ENCODE measurements around the gene ZNF341. TPM values are rescaled to one million over a fixed set of nuclear protein-coding genes. Genes with fewer than 3 reads are reported as not detected.

Gene ZNF341
- 0.53 and 0.64 TPM in 2 replicates for total RNA-seq

DNA sequence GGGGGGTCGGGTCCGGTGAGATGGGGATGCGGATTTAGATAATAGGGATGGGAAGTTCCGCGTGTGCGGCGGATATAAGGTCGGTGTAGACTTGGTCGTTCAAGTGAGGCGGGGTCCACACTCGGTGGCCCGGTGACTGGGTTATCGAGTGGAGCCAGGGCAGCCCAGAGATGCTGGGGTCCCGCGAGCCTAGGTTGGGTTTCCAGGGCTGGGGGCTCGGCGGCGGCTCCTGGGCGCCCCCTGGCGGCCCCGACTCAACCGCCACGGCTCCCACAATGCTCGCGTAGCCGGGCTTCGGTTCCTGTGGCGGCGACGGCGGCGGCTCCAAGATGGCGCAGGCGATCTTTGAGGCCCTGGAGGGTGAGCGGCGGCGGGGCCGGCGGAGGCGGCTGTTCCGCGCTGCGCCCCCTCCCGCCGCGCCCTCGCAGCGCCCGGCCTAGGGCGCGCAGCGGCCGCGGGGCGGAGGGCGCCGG, at the start of gene ZNF341:
Gene ZNF341 (plus strand): TSS at position 304 of the 473 bp plus-strand sequence. CDS start 26 bp downstream, at position 330.
- DNase-seq (ENCODE audit: low read depth) (peak; percentile 36), FAIRE-seq (no peak)
- TF ChIP-seq, protein P1, sequence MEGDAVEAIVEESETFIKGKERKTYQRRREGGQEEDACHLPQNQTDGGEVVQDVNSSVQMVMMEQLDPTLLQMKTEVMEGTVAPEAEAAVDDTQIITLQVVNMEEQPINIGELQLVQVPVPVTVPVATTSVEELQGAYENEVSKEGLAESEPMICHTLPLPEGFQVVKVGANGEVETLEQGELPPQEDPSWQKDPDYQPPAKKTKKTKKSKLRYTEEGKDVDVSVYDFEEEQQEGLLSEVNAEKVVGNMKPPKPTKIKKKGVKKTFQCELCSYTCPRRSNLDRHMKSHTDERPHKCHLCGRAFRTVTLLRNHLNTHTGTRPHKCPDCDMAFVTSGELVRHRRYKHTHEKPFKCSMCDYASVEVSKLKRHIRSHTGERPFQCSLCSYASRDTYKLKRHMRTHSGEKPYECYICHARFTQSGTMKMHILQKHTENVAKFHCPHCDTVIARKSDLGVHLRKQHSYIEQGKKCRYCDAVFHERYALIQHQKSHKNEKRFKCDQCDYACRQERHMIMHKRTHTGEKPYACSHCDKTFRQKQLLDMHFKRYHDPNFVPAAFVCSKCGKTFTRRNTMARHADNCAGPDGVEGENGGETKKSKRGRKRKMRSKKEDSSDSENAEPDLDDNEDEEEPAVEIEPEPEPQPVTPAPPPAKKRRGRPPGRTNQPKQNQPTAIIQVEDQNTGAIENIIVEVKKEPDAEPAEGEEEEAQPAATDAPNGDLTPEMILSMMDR (IDR thresholded peaks at IDR 0.05; ENCODE audit: insufficient read depth, low read length, severe bottlenecking): peak; percentile 90

DNA sequence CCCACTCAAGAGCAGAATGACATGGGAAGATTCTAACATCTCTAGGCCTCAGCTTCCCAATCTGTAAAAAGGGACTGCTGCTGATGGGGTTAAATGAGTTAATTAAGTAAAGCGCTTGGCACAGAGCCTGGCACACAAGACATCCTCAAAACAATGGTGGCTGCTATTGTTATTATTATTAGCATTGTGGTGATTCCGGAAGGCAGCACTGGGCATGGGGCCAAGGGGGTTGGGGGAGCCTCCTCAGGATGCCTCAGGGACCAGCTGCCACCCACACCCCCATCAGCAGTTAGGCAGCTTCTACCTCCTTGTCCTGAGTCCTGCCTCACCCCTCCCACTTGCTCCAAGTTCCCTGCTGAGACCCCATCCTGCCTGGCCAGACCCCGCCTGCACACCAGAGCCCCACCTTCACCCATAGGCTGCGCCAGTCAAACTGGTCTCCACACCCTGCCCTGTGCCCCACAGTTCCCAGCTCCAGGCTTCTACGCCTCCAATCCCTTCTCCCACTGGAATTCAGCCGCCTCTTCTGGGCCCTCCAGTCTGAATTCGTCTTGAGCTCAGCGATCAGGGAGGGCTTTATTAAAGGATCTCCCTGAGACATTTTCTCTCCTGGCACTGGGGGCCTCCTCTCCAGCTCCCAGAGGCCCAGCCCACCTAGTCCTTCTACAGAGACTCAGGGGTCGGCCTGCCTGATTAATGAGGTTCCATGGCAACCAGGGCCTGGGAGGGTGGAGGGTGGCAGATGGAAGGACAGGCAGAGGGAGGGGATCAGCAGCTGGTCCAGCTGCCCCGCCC, 47.1 kb upstream of the ZNF341 start:
- Histone ChIP-seq H3K4me3 (ENCODE audit: low read depth, low read length) (no peak overlapping the region), H3K27me3 (ENCODE audit: control insufficient read depth, insufficient read depth, low read length) (no peaks in the 10 kb centered on the region), H3K36me3 (ENCODE audit: control insufficient read depth, insufficient read depth, low read length) (no peaks in the 10 kb centered on the region)
- no peak for FAIRE-seq
- TF ChIP-seq, protein P1 (IDR thresholded peaks at IDR 0.05; ENCODE audit: insufficient read depth, low read length, severe bottlenecking): no peak
- DNase-seq (ENCODE audit: low read depth): no peak

More for the DNA sequence above, at the start of gene ZNF341:
- peak within 1 kb of the TSS; percentile 48 for H3K4me3 ChIP-seq (ENCODE audit: low read depth, low read length)
- H3K36me3 ChIP-seq (ENCODE audit: control insufficient read depth, insufficient read depth, low read length): no peaks in the 10 kb centered on the region
- H3K27me3 ChIP-seq (ENCODE audit: control insufficient read depth, insufficient read depth, low read length): no peaks in the 10 kb centered on the region

DNA sequence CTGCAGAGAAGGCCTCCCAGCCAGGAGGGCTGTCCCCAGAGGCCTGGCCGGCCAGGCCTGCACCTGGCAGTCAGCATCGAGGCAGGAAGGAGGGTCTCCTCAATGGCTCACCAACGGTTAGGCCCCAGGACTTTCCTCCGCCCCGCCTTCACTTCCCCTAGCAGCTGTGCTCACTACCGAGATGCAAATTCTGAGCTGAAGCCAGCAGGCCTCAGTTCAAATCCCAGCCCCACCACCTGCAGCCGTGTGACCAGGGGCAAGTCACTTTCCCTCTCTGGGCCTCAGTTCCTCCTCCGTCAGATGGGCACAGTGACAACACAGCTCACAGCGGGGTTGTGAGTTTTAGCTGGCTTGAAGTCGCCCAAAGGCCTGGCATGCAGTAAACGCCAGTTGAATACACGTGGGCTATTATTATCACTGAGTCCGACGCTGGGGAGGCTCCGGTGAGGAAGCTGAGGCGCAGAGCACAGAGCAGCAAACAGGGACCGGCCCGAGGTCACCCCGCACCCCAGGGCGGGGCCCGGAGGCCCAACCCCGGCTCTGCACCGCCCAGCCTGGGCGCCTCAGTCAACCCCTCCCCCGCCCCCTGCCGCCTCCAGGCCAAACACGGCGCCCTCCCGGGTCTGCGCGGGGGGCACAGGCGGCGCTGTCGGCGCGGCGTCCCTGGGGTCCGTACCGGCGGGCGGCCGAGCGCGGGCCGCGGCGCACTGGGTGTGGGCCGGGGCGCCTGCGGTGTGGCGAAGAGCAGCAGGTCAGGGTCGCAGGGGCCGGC, 46.3 kb upstream of the ZNF341 start:
- H3K4me3 ChIP-seq (ENCODE audit: low read depth, low read length): peak overlapping the region; percentile 34
- DNase-seq (ENCODE audit: low read depth): peak; percentile 8
- H3K27me3 ChIP-seq (ENCODE audit: control insufficient read depth, insufficient read depth, low read length): no peaks in the 10 kb centered on the region
- no peak for FAIRE-seq
- no peaks in the 10 kb centered on the region for H3K36me3 ChIP-seq (ENCODE audit: control insufficient read depth, insufficient read depth, low read length)
- TF ChIP-seq, protein P1 (IDR thresholded peaks at IDR 0.05; ENCODE audit: insufficient read depth, low read length, severe bottlenecking): no peak

DNA sequence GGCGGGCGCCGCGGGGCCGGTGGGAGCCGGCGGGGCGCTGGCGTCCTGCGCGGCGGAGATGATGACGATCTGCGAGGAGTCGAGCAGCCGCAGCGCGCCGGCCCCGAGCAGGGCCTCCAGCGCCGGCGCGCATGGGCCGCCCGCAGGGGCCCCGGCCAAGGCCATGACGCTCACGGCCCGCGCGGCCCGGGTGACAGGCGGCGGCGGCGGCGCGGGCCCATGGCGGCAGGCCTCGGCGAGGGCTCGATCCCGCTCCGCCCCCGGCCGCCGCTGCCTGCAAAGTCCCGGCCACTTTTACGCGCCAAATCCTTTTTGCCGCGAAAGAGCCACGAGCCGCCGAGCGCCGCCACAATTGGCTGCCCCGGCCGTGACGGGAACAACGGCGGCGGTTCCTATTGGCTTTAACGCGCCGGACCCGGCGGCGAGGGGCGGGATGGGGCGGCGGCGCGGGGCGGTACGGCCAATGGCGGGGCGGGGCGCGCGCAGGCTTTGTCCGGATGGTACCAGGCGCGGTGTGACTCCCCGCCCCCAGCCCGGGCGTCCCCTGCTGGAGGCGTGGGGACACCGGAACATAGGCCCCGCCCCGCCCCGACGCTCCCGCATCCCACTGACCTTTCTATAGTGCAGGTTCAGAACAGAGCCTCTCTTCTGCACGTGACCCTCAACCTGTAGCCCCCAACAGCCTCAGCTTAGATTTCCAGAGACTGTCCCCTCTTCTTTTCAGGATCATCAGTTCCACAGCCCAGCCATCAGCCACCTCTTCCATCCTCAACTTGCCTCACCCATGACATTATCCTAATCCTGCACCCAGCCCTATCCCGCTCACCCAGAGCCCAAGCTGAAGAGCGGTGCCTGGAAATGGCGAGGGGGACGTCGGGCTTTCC, 45.5 kb upstream of the ZNF341 start, which contains the start of gene E2F1:
Gene E2F1 (minus strand): TSS at position 286 of the 884 bp plus-strand sequence. CDS start 121 bp downstream, at position 165.
- DNase-seq (ENCODE audit: low read depth) (peak; percentile 66), FAIRE-seq (no peak)
- peak within 1 kb of the TSS; percentile 34 for H3K4me3 ChIP-seq (ENCODE audit: low read depth, low read length)
- H3K36me3 ChIP-seq (ENCODE audit: control insufficient read depth, insufficient read depth, low read length): no peaks in the 10 kb centered on the region
- TF ChIP-seq, protein P1 (IDR thresholded peaks at IDR 0.05; ENCODE audit: insufficient read depth, low read length, severe bottlenecking): peak; percentile 29
- H3K27me3 ChIP-seq (ENCODE audit: control insufficient read depth, insufficient read depth, low read length): no peaks in the 10 kb centered on the region

DNA sequence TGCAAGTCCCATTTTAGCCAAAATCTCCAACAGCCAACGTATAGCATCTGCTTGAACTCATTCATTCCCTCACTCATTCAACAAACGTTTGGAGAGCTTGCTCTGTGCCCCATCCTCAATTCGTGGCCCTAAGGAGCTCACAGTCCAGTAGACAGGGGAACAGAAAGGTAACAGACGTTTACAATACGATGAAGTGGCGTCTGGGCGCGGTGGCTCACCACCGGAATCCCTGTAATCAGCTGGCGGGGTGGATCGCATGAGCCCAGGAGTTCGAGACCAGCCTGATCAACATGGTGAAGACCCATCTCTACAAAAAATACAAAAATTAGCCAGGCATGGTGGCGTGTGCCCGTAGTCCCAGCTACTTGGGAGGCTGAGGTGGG, 44.8 kb upstream of the ZNF341 start:
- H3K36me3 ChIP-seq (ENCODE audit: control insufficient read depth, insufficient read depth, low read length): no peaks in the 10 kb centered on the region
- H3K4me3 ChIP-seq (ENCODE audit: low read depth, low read length): no peak overlapping the region
- FAIRE-seq (no peak), DNase-seq (ENCODE audit: low read depth) (no peak)
- TF ChIP-seq, protein P1 (IDR thresholded peaks at IDR 0.05; ENCODE audit: insufficient read depth, low read length, severe bottlenecking): no peak
- H3K27me3 ChIP-seq (ENCODE audit: control insufficient read depth, insufficient read depth, low read length): no peaks in the 10 kb centered on the region
